Upper lobe of right lung (tissue), 1 donor: ENCODE data around the gene SLC49A4. TPM values are rescaled to one million over a fixed set of nuclear protein-coding genes. Genes with fewer than 3 reads are reported as not detected.

ENCODE experiments used
- ATAC-seq: fragments of 200-7000 bp; cut with Tn5 transposase; one replicate; pipeline ENCODE4 v1.9.1; 2020; ENCODE audit warnings: mild to moderate bottlenecking, moderate library complexity
- DNase-seq: peaks from one replicate; pipeline ENCODE4 v3.0.0-alpha.2; 2020
- H3K27ac ChIP-seq: fragments of 200-600 bp; one replicate; pipeline ENCODE4 v1.8.0; 2022
- H3K27me3 ChIP-seq: fragments of 200-600 bp; one replicate; pipeline ENCODE4 v1.8.0; 2022; ENCODE audit warnings: mild to moderate bottlenecking
- H3K36me3 ChIP-seq: fragments of 200-600 bp; one replicate; pipeline ENCODE4 v1.8.0; 2022
- H3K4me1 ChIP-seq: fragments of 200-600 bp; one replicate; pipeline ENCODE4 v1.8.0; 2022
- H3K4me3 ChIP-seq: fragments of 200-600 bp; one replicate; pipeline ENCODE4 v1.8.0; 2022; ENCODE audit warnings: mild to moderate bottlenecking
- H3K9me3 ChIP-seq: fragments of 200-600 bp; one replicate; pipeline ENCODE4 v1.8.0; 2022
- CTCF ChIP-seq: fragments of 200-600 bp; IDR thresholded peaks from one replicate; pipeline ENCODE4 v1.8.0; 2022; ENCODE audit warnings: antibody characterized with exemption
- intact Hi-C: fragments of 100-400 bp; cut with DNase I; formaldehyde crosslinking; loops from one replicate; pipeline ENCODE4 v1.11.0; 2022
- total RNA-seq: library from RNA; stranded (reverse); fragmentation: NEBNext Ultra II Directional; extraction: Animal tissue kit (Norgen Biotek cat#: 25700); gene quantifications from one replicate; pipeline ENCODE4 v1.2.1, GENCODE V29; 2021
- donor health status: DM: no; HTN: yes; CAD: no; lungs with severe emphysema.

Gene SLC49A4
- total RNA-seq, 1 donor from 2014 or later: 14.2 TPM

- Histone ChIP-seq H3K4me1 (no peaks in the 10 kb centered on the region), H3K27ac (no peak overlapping the region), H3K36me3 (peaks cover 19% of the 10 kb centered on the region), H3K27me3 (no peaks in the 10 kb centered on the region), H3K9me3 (no peaks in the 10 kb centered on the region), H3K4me3 (no peak overlapping the region)
- DNase-seq (no peak), ATAC-seq (no peak)
- no peak for TF ChIP-seq CTCF
- intact Hi-C loops: no loop called here
Observed at GRCh38 chr3:122880173-122880572, 85.3 kb downstream of the SLC49A4 start.

GRCh38 chr3:122880624-122881023 lies 85.8 kb downstream of the SLC49A4 start:
- DNase-seq (no peak), ATAC-seq (no peak)
- peaks cover 19% of the 10 kb centered on the region for H3K36me3 ChIP-seq
- H3K4me3 ChIP-seq: no peak overlapping the region
- H3K27me3 ChIP-seq: no peaks in the 10 kb centered on the region
- H3K4me1 ChIP-seq: no peaks in the 10 kb centered on the region
- no peak for TF ChIP-seq CTCF
- H3K27ac ChIP-seq: no peak overlapping the region
- no peaks in the 10 kb centered on the region for H3K9me3 ChIP-seq
- intact Hi-C loops: no loop called here

GRCh38 chr3:122882361-122882947 lies 87.6 kb downstream of the SLC49A4 start:
- no peak for TF ChIP-seq CTCF
- Histone ChIP-seq H3K36me3 (peaks cover 19% of the 10 kb centered on the region), H3K4me1 (no peaks in the 10 kb centered on the region), H3K27me3 (no peaks in the 10 kb centered on the region), H3K27ac (no peak overlapping the region), H3K9me3 (no peaks in the 10 kb centered on the region), H3K4me3 (no peak overlapping the region)
- intact Hi-C loops: no loop called here
- ATAC-seq: no peak
- no peak for DNase-seq

GRCh38 chr3:122886251-122886650 lies 91.4 kb downstream of the SLC49A4 start:
- H3K27me3 ChIP-seq: no peaks in the 10 kb centered on the region
- no peaks in the 10 kb centered on the region for H3K4me1 ChIP-seq
- no peak overlapping the region for H3K27ac ChIP-seq
- no peak overlapping the region for H3K4me3 ChIP-seq
- DNase-seq (no peak), ATAC-seq (no peak)
- intact Hi-C loops: no loop called here
- no peaks in the 10 kb centered on the region for H3K9me3 ChIP-seq
- TF ChIP-seq CTCF: no peak
- peaks cover 7% of the 10 kb centered on the region for H3K36me3 ChIP-seq

- no peak for ATAC-seq
- intact Hi-C loops: no loop called here
- Histone ChIP-seq H3K36me3 (peaks cover under 1% of the 10 kb centered on the region), H3K27ac (no peak overlapping the region), H3K9me3 (no peaks in the 10 kb centered on the region), H3K4me3 (no peak overlapping the region), H3K27me3 (no peaks in the 10 kb centered on the region), H3K4me1 (no peaks in the 10 kb centered on the region)
- DNase-seq: no peak
- TF ChIP-seq CTCF: no peak
Observed at GRCh38 chr3:122886946-122887345, 92.1 kb downstream of the SLC49A4 start.
